ENCODE data around the gene RGS19. TPM values are rescaled to one million over a fixed set of nuclear protein-coding genes. Genes with fewer than 3 reads are reported as not detected.

RGS19 gene
- total RNA-seq, 1 experiment from 2014 or later: 43.2 TPM

DNA sequence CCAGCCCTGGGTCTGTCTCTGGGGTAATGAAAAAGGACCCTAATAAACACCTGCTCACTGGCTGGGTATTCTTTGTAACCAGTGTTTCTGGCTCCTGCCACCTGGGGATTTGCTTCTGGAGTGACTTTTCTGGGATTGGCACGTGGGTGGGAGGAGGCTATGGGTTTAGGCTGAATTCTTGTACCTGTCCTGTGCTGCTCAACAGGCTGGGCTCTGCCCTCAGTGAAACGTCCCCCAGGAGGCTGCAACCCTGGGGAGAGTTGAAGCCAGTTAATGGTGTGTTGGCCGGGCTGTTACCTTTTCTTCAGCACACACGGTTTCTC is 21.2 kb upstream of the RGS19 start:
- DNase-seq: no peak
- Histone ChIP-seq H3K27me3 (ENCODE audit: low read length) (0 out of 2 replicates have a peak, but pooled peaks cover 7% of the 10 kb centered on the region), H3K4me2 (ENCODE audit: low read length) (no peak overlapping the region), H3K79me2 (ENCODE audit: low read length) (no peaks in the 10 kb centered on the region), H3K9me2 (replicated peaks; ENCODE audit: low read length) (no peaks in the 10 kb centered on the region), H2AFZ (ENCODE audit: low read length) (no peak overlapping the region), H3K4me1 (ENCODE audit: insufficient read depth, low read length) (no peaks in the 10 kb centered on the region), H3K27ac (ENCODE audit: low read length) (no peak overlapping the region), H3K9me3 (ENCODE audit: low read length) (no peaks in the 10 kb centered on the region), H4K20me1 (ENCODE audit: low read length) (no peaks in the 10 kb centered on the region), H3K4me3 (ENCODE audit: low read length) (no peak overlapping the region), H3K36me3 (ENCODE audit: low read depth, low read length) (no peaks in the 10 kb centered on the region), H3K9ac (ENCODE audit: low read length) (no peak overlapping the region), H3F3A (ENCODE audit: low read length, unreplicated experiment) (no peaks in the 10 kb centered on the region)
- intact Hi-C loops (cut with micrococcal nuclease): no loop called here
- CTCF ChIA-PET: no interaction called here
- no peak for ATAC-seq
- TF ChIP-seq EZH2 (IDR thresholded peaks at IDR 0.05; ENCODE audit: low read length, unreplicated experiment): no peak
- TF ChIP-seq EZH2phosphoT487 (IDR thresholded peaks at IDR 0.05; ENCODE audit: borderline replicate concordance, low read length): no peak
- TF ChIP-seq, protein P1, sequence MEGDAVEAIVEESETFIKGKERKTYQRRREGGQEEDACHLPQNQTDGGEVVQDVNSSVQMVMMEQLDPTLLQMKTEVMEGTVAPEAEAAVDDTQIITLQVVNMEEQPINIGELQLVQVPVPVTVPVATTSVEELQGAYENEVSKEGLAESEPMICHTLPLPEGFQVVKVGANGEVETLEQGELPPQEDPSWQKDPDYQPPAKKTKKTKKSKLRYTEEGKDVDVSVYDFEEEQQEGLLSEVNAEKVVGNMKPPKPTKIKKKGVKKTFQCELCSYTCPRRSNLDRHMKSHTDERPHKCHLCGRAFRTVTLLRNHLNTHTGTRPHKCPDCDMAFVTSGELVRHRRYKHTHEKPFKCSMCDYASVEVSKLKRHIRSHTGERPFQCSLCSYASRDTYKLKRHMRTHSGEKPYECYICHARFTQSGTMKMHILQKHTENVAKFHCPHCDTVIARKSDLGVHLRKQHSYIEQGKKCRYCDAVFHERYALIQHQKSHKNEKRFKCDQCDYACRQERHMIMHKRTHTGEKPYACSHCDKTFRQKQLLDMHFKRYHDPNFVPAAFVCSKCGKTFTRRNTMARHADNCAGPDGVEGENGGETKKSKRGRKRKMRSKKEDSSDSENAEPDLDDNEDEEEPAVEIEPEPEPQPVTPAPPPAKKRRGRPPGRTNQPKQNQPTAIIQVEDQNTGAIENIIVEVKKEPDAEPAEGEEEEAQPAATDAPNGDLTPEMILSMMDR (conservative IDR thresholded peaks at IDR 0.05; ENCODE audit: low read depth, low read length): no peak
- POLR2A ChIA-PET (ENCODE audit: unreplicated experiment): no interaction called here
- BruUV-seq (replicated peaks): no TSS peak

DNA sequence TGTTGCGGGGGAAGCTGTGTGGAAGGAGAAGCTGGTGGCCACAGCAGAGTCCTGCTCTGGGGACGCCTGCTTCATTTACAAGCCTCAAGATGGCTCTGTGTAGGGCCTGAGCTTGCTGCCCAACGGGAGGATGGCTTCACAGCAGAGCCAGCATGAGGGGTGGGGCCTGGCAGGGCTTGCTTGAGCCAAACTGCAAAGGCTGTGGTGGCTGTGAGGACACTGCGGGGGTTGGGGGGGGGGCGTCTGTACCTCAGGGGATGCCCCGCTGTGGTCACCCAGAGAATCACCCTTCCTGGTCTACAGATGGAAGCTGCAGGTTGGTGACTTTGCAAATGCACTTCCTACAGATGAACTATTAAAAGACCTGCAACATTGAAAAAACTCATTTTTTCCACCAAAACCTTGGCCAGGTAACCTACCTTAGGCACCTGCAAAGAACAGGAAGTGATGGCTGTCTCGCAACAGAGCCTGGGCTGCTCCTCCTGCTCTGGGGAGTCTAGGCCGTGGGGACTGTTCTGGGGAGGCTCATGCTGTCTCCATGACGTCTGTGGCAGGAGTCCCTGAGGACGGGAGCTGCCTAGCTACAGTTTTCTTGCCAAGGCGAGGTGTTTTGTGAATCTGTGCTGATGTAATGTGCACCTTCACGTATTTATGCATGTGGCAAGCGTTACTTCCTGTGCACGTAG is 20.7 kb upstream of the RGS19 start:
- Histone ChIP-seq H3K79me2 (ENCODE audit: low read length) (no peaks in the 10 kb centered on the region), H3K9me3 (ENCODE audit: low read length) (no peaks in the 10 kb centered on the region), H3K27ac (ENCODE audit: low read length) (no peak overlapping the region), H3K36me3 (ENCODE audit: low read depth, low read length) (no peaks in the 10 kb centered on the region), H3K9ac (ENCODE audit: low read length) (no peak overlapping the region), H3K9me2 (replicated peaks; ENCODE audit: low read length) (no peaks in the 10 kb centered on the region), H3K4me1 (ENCODE audit: insufficient read depth, low read length) (no peaks in the 10 kb centered on the region), H3F3A (ENCODE audit: low read length, unreplicated experiment) (no peaks in the 10 kb centered on the region), H3K4me2 (ENCODE audit: low read length) (no peak overlapping the region), H3K27me3 (ENCODE audit: low read length) (0 out of 2 replicates have a peak, but pooled peaks cover 7% of the 10 kb centered on the region), H3K4me3 (ENCODE audit: low read length) (no peak overlapping the region), H4K20me1 (ENCODE audit: low read length) (no peaks in the 10 kb centered on the region), H2AFZ (ENCODE audit: low read length) (no peak overlapping the region)
- intact Hi-C loops (cut with micrococcal nuclease): no loop called here
- POLR2A ChIA-PET (ENCODE audit: unreplicated experiment): no interaction called here
- TF ChIP-seq EZH2phosphoT487 (IDR thresholded peaks at IDR 0.05; ENCODE audit: borderline replicate concordance, low read length) (no peak), EZH2 (IDR thresholded peaks at IDR 0.05; ENCODE audit: low read length, unreplicated experiment) (no peak)
- TF ChIP-seq, protein P1 (conservative IDR thresholded peaks at IDR 0.05; ENCODE audit: low read depth, low read length): no peak
- CTCF ChIA-PET: no interaction called here
- ATAC-seq (no peak), DNase-seq (no peak)
- BruUV-seq (replicated peaks): no TSS peak

DNA sequence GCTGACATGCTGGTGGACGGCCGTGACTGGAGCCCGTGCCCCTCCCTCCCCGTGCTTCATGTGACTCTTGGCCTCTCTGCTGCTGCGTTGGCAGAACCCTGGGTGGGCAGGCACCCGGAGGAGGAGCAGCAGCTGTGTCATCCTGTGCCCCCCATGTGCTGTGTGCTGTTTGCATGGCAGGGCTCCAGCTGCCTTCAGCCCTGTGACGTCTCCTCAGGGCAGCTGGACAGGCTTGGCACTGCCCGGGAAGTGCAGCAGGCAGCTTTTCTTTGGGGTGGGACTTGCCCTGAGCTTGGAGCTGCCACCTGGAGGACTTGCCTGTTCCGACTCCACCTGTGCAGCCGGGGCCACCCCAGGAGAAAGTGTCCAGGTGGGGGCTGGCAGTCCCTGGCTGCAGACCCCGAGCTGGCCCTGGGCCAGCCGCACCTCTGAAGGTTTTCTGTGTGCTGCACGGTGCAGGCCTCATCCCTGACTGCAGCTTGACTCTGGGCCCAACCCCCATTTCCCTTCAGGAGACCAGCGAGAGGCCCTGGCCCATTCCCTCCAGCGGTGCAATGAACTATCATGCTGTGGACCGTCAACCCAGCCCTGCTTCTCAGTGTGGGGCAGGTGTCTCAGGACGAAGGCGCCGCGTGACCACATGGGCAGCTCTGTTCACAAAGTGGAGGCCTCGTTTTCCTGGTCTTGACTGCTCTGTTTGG is 19.9 kb upstream of the RGS19 start:
- Histone ChIP-seq H3K27ac (ENCODE audit: low read length) (no peak overlapping the region), H3K9me3 (ENCODE audit: low read length) (no peaks in the 10 kb centered on the region), H3K9ac (ENCODE audit: low read length) (no peak overlapping the region), H3K79me2 (ENCODE audit: low read length) (no peaks in the 10 kb centered on the region), H3K4me2 (ENCODE audit: low read length) (no peak overlapping the region), H3K4me3 (ENCODE audit: low read length) (no peak overlapping the region), H2AFZ (ENCODE audit: low read length) (no peak overlapping the region), H3K27me3 (ENCODE audit: low read length) (0 out of 2 replicates have a peak, but pooled peaks cover 7% of the 10 kb centered on the region), H3K9me2 (replicated peaks; ENCODE audit: low read length) (no peaks in the 10 kb centered on the region), H4K20me1 (ENCODE audit: low read length) (no peaks in the 10 kb centered on the region), H3F3A (ENCODE audit: low read length, unreplicated experiment) (no peaks in the 10 kb centered on the region), H3K4me1 (ENCODE audit: insufficient read depth, low read length) (no peaks in the 10 kb centered on the region), H3K36me3 (ENCODE audit: low read depth, low read length) (no peaks in the 10 kb centered on the region)
- ATAC-seq (no peak), DNase-seq (no peak)
- ChIA-PET POLR2A (ENCODE audit: unreplicated experiment) (interaction anchor here (0.7 kb wide), 1 partner anchor 109 kb away, joined by 3 read pairs; no protein-coding TSS in a partner anchor), CTCF (no interaction called here)
- no TSS peak for BruUV-seq (replicated peaks)
- TF ChIP-seq EZH2 (IDR thresholded peaks at IDR 0.05; ENCODE audit: low read length, unreplicated experiment): no peak
- TF ChIP-seq EZH2phosphoT487 (IDR thresholded peaks at IDR 0.05; ENCODE audit: borderline replicate concordance, low read length): no peak
- TF ChIP-seq, protein P1 (conservative IDR thresholded peaks at IDR 0.05; ENCODE audit: low read depth, low read length): no peak
- intact Hi-C loops (cut with micrococcal nuclease): no loop called here

Measured in PC-3 (cell line).